ENCODE results near the gene PAPPA. TPM values are rescaled to one million over a fixed set of nuclear protein-coding genes. Genes with fewer than 3 reads are reported as not detected.

The PAPPA gene
- total and polyA plus RNA-seq, 2 of the 8 experiments (the other 6 are each of a cell fraction or from before 2014, with no cell fraction given), result 0.18 to 0.63 TPM

- H2AK5ac ChIP-seq (ENCODE audit: low read depth, low read length), result no peak overlapping the region
- TF ChIP-seq CTCF (IDR thresholded peaks at IDR 0.05; ENCODE audit: control extremely low read depth in 1 of 3, insufficient read depth in 1 of 3, low read depth in 1 of 3, low read length in 3 of 3), result peak in 1 of 3 experiments; percentile 4; a peak in 1 of 4 replicates
- TF ChIP-seq NRF1 (IDR thresholded peaks at IDR 0.05; ENCODE audit: low read depth, low read length), result no peak
- no peak for TF ChIP-seq GTF2F1 (IDR thresholded peaks at IDR 0.05; ENCODE audit: borderline replicate concordance, low read depth, low read length)
- POLR2A ChIA-PET (ENCODE audit: partially characterized antibody), result no interaction called here
- H3K9ac ChIP-seq (replicated peaks in 1 of 4; ENCODE audit: extremely low read depth in 1 of 4, low read depth in 3 of 4, low read length in 3 of 4), result no peak overlapping the region
- no peak overlapping the region for H3K56ac ChIP-seq (replicated peaks; ENCODE audit: insufficient read length, low read depth, low read length)
- H2BK5ac ChIP-seq (ENCODE audit: low read depth, low read length), result no peak overlapping the region
- no peaks in the 10 kb centered on the region for H3K36me3 ChIP-seq (ENCODE audit: control insufficient read depth in 2 of 4, insufficient read depth in 4 of 4, low read length in 3 of 4)
- H3K79me1 ChIP-seq (ENCODE audit: low read depth, low read length), result no peaks in the 10 kb centered on the region
- H2BK12ac ChIP-seq (ENCODE audit: low read depth, low read length), result no peak overlapping the region
- no peak overlapping the region for H3K14ac ChIP-seq (ENCODE audit: insufficient read length)
- no peaks in the 10 kb centered on the region for H4K20me1 ChIP-seq (replicated peaks in 1 of 2; ENCODE audit: control insufficient read depth in 1 of 2, insufficient read depth in 2 of 2, low read length in 2 of 2)
- H3K23ac ChIP-seq (ENCODE audit: insufficient read length), result no peak overlapping the region
- H3K18ac ChIP-seq (ENCODE audit: extremely low read depth, low read length), result no peak overlapping the region
- DNase-seq (ENCODE audit: low read depth in 1 of 2, low spot score in 2 of 2) (no peak), FAIRE-seq (no peak)
- no peak overlapping the region for H4K8ac ChIP-seq (ENCODE audit: extremely low read depth, insufficient read depth, low read length)
- H3K4me3 ChIP-seq (ENCODE audit: extremely low read depth in 1 of 4, insufficient read depth in 2 of 4, low read depth in 3 of 4, low read length in 4 of 4), result no peak overlapping the region
- no peak overlapping the region for H2AFZ ChIP-seq (ENCODE audit: low read length)
- no peaks in the 10 kb centered on the region for H3K9me3 ChIP-seq (ENCODE audit: insufficient read depth in 2 of 2, low read depth in 1 of 2, low read length in 1 of 2)
- H3K27me3 ChIP-seq (replicated peaks in 1 of 4; ENCODE audit: control insufficient read depth in 3 of 4, extremely low read depth in 1 of 4, insufficient read depth in 3 of 4, low read length in 3 of 4), result no peaks in the 10 kb centered on the region
- no peak overlapping the region for H2BK120ac ChIP-seq (replicated peaks; ENCODE audit: low read depth, low read length)
- no peak overlapping the region for H4K5ac ChIP-seq (ENCODE audit: insufficient read length, low read depth, low read length)
- H3K79me2 ChIP-seq (ENCODE audit: control insufficient read depth in 1 of 2, insufficient read depth in 2 of 2, low read length in 2 of 2), result no peaks in the 10 kb centered on the region
- H3K23me2 ChIP-seq (ENCODE audit: low read depth, low read length), result no peaks in the 10 kb centered on the region
- no peak overlapping the region for H3K4ac ChIP-seq (replicated peaks; ENCODE audit: insufficient read length, low read depth, low read length)
- no peak overlapping the region for H4K91ac ChIP-seq (replicated peaks; ENCODE audit: insufficient read length, low read length)
- no peak overlapping the region for H3K4me2 ChIP-seq (ENCODE audit: insufficient read depth in 1 of 2, low read depth in 2 of 2, low read length in 2 of 2)
- H2BK20ac ChIP-seq (ENCODE audit: low read length), result no peak overlapping the region
- CTCF ChIA-PET (ENCODE audit: partially characterized antibody), result interaction anchor here (1.0 to 3.8 kb wide), 5 partner anchors 9 to 590 kb away, joined by 3 to 13 read pairs (median 6); no protein-coding TSS in a partner anchor
- H3K4me1 ChIP-seq (replicated peaks in 1 of 4; ENCODE audit: control insufficient read depth in 3 of 4, insufficient read depth in 4 of 4, low read length in 3 of 4), result no peaks in the 10 kb centered on the region
- H2BK15ac ChIP-seq (ENCODE audit: low read length), result no peak overlapping the region
- WGBS, 2 experiments (ENCODE audit: extremely low coverage in 1 of 2, insufficient coverage in 1 of 2, insufficient read length in 1 of 2, insufficient replicate concordance in 2 of 2, low coverage in 1 of 2, low lambda C conversion rate in 2 of 2, missing lambda C conversion rate in 1 of 2), result 80% methylated on average over 3 of the region's 3 CpGs; no CpG with 5 or more reads in 1 of the 2 experiments
- H3K27ac ChIP-seq (ENCODE audit: low read depth, low read length), result no peak overlapping the region; the same call in 1 of the 2 replicates
Observed at GRCh38 chr9:116181853-116182610, 28.4 kb downstream of the PAPPA start.

All from H1 (cell line).